Measurements from ENCODE around the gene TACR1.
"Not testable (repeated sequence)": the region's sequence is repeated elsewhere in the genome, so short reads cannot be mapped to it uniquely, and the experiment has no call there.

The TACR1 gene

DNA sequence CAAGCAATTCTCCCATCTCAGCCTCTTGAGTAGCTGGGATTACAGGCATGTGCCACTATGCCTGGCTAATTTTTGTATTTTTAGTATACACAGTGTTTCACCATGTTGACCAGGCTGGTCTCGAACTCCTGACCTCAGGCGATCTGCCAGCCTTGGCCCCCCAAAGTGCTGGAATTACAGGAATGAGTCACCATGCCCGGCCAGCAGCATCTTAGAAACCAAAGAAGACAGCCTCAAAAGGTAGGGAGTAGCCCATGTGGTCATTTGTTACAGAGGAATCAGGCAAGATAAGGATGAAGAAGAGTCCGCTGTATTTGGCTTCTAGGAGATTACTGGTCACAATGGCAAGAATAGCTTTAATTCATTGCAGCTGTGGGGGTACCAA is 53.1 kb downstream of the TACR1 start:
- not testable (repeated sequence) for DNase-seq (ENCODE audit: low spot score)

DNA sequence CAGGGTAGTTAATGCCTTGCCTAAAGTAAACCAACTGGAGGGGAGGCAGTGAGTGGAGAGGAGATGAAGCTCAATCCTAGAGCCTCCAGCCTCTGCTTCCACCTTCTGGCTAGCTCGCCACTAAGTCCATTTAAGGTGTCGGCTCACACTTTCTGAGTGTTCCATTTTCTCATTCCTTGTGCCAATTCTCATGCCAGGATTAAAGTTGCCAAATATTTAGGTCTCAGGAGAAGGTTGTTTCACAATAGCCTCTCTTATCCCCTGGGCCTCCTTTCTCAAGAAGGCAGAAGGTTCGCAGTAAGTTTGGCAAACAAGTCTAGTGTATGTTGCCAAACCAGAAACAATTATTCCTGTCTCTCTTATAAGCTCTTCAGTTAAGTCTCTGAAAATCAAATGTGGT is 57.2 kb downstream of the TACR1 start:
- no peak for DNase-seq (ENCODE audit: low spot score)

DNA sequence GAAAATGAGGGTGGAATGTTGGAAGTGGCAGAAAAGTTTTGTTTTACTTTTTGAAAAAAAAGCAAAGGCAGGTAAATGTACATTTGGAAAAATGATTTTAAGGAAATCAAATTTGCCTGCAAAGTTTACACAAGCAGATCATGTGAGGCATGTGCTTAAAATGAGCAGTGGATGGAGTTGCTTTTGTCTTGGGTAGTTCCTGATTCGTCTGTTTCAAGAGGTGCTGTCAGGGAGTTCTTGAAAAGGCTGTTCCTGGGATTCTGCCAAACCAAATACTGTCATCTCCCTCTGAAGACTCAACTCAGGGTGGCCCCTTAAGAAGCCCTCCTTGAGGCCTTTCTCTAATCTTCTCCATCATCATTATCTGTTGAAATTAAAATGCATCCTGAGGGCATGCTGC is 59.0 kb downstream of the TACR1 start:
- no peak for DNase-seq (ENCODE audit: low spot score)

DNA sequence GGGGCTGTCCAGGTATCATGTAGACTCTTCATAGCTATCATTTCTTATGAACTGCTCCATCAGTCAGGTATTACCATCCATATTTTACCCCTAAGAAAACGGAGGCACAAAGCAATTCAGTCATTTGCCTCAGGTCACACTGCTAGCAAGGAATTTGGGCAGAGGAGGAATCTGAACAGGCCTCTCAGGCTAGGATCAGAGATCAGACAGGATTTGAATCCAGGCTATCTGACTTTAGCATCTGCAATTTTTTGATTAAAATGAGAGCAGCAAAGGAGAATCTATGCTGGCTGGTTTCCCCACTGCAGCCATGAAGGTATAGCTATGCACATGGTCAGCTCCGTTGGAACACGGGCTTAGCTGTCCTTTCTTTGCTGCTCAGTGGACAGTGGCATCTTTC is 60.1 kb downstream of the TACR1 start:
- no peak for DNase-seq (ENCODE audit: low spot score)

GRCh38 chr2:75138528-75138927 is 60.8 kb downstream of the TACR1 start:
- no peak for DNase-seq (ENCODE audit: low spot score)

- no peak for DNase-seq (ENCODE audit: low spot score)
These were observed 63.4 kb downstream of the TACR1 start for GRCh38 chr2:75135776-75136400.

GRCh38 chr2:75134860-75135259 is 64.5 kb downstream of the TACR1 start:
- no peak for DNase-seq (ENCODE audit: low spot score)

- no peak for DNase-seq (ENCODE audit: low spot score)
These were observed 65.4 kb downstream of the TACR1 start for GRCh38 chr2:75133621-75134570.

DNA sequence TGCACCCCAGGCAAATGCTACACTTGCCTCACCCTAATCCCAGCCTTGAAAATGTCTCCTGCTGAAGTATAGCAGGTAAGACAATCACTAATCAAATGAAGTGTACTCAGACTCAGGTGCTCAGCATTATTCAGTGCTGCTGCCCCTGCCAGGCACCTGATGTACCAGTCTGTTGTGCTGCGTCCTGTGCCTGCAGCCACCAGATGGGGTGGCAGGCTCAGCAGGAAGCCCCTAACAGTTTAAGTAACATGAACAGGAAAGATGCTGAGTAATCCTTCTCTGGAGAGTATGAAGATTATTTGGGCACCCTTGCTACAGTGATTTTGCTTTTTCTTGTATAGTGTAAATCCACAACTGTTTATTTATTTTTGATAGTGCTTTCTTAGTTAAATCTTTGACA is 69.1 kb downstream of the TACR1 start:
- DNase-seq (ENCODE audit: low spot score): no peak

DNA sequence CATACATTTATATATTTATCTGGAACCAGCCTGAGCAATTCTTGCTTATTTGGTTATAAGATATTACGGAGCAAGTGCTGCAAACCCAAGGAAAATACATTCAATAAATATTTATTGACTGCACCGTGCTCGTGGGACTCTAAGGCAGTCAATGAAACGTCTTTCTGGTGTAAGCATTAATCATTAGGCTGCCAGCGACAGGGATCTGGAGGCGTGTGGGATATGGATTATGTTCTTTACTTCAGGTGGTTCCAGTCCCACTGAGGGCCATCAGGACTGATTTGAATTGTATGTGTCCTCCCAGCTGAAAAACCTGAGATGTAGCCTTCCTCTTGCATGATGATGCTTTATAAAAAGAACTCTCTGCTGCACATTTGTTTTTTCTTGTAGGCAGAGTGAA is 75.4 kb downstream of the TACR1 start:
- no peak for DNase-seq (ENCODE audit: low spot score)

DNA sequence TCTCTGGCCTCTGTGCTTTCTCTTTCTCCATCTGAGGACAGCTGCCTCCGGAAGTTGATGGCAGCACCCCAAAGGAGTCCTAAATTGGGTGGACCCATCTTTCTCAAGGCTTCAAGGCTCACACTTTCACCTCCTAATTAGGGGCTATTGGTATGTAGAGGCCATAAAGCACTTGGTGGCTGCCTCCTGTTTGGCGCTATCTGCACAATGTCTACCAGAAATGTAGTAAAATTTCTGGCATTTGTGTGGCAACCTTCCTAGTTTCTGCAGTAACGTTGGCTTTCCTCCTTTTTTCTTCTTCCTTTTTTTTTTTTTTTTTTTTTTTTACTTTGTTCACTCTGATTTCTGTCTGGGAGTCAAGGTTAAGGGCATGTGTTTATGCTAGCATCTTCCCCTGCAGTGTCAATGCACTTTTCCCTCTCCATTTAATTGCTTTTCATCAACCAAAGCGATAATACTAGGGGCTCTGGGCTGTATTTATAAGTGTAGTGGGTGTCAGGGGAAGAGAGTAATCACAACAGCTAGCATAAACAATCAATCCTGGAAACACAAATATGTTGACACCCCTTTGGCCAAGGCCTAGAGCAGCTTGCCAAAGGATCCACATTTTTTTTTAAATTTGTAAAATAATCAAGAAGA is 86.0 kb downstream of the TACR1 start:
- no peak for DNase-seq (ENCODE audit: low spot score)

- no peak for DNase-seq (ENCODE audit: low spot score)
These were observed 90.3 kb downstream of the TACR1 start for GRCh38 chr2:75108937-75109482.

DNA sequence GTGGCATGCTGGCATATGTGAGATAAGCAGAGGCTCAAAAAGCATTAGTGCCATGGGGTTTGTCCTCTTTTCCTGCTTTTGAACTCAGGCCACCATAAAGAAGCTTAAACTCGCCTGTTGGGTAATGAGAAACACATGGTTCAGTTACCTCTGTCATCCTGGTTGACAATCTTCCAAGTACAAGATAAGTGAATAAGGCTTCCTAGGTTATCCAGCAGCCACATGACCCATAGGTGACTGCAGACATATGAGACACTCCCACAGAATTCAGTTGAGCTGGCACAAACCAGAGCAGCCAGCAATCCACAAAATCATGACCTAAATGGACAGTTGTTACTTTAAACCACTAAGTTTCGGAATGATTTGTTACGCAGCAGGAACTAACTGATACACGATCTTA is 97.3 kb downstream of the TACR1 start:
- DNase-seq (ENCODE audit: low spot score): no peak

- DNase-seq (ENCODE audit: low spot score): no peak
These were observed 98.5 kb downstream of the TACR1 start for GRCh38 chr2:75100801-75101151.

- DNase-seq (ENCODE audit: low spot score): no peak
These were observed 99.1 kb downstream of the TACR1 start for GRCh38 chr2:75100011-75100800.

DNA sequence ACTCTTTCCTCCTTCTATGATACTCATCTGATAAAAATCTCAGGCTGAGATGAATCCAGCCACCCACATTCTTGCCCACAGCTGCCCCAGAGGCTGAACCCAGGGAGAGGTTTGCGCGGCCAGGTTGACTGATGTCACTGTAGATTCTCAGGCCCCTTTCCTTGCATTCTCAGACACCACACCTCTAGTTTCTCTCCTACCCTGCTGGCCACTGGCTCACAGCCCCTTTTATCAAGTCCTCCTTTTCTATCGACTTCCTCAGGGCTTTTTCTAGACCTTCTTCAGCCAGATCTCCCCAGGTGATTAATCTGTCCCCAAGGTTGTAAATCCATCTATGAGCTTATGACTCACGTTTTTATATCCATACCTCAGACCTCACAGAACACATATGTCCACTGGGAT is 99.8 kb downstream of the TACR1 start:
- DNase-seq (ENCODE audit: low spot score): no peak

DNA sequence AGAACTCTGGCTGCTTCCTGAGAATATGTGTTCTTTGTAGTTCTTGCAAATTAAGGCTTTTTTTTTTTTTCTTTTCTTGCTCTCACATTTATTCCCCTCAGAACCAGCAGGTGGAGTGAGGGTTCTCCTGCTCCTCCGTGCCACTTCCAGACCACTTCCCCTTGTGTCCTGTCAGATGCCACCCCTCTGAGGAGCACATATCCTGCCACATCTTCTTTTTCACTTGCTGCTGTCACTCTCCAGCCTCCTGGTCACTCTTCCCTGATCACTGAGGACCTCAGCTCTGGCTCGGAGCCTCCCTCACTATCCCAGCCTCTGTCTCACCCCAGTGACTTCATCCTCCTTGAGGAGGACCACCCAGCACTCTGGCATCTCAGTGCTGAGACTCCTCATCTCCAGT is 100.5 kb downstream of the TACR1 start:
- peak; percentile 21 for DNase-seq (ENCODE audit: low spot score)

GRCh38 chr2:75097831-75098230 is 101.5 kb downstream of the TACR1 start:
- DNase-seq (ENCODE audit: low spot score): no peak

GRCh38 chr2:75094405-75094804 is 104.9 kb downstream of the TACR1 start:
- DNase-seq (ENCODE audit: low spot score): no peak

DNA sequence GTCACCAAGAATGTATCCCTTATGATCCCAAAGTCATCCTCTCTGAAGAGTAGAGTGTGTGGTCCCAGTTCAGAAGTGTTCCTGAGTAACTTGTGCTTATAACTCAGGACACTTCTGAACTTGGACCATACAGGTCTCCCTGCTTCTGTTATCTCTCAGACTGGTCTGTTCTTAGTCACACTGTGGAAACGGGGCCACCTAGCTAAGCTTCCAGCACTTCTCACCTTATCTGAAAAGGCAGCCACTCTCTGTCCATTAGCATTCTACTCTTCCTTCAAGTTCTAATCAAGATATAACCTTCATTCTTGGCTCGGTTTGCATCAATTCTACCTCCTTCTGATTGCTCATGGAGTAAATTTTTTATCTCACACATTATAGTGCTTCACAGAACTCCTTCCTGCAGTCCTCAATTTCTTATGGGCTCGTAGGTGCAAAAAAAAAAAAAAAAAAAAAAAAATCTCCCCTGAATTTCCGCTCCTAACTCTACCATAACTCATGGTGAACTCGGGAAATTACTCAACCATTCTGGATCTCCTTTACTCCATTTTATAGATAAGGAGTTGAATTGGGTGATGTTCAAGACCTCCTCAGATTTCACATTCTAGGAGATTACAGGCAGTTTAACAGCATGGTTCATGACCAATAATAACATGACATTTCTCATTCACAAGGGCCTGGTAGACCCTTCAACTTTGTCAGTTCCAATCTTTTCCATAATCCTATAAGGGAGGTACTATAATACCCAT is 108.4 kb downstream of the TACR1 start:
- no peak for DNase-seq (ENCODE audit: low spot score)

GRCh38 chr2:75089471-75089870 is 109.8 kb downstream of the TACR1 start:
- no peak for DNase-seq (ENCODE audit: low spot score)

All from cerebellar cortex (tissue), 1 donor.